Ishikawa (cell line): ENCODE measurements around the gene PAPSS1.

Source experiments
- CEBPB ChIP-seq: IDR thresholded peaks from 2 replicates; pipeline ENCODE4 v1.6.1; 2012
- CREB1 ChIP-seq: IDR thresholded peaks from 2 replicates; pipeline ENCODE4 v1.6.1; 2012; ENCODE audit warnings: low read depth
- EGR1 ChIP-seq: IDR thresholded peaks from 2 replicates; pipeline ENCODE4 v1.6.1; 2012
- EP300 ChIP-seq: IDR thresholded peaks from 2 replicates; pipeline ENCODE4 v1.6.1; 2012; ENCODE audit warnings: borderline replicate concordance
- FOXM1 ChIP-seq: IDR thresholded peaks from 2 replicates; pipeline ENCODE4 v1.6.1; 2012; ENCODE audit warnings: low read depth, borderline replicate concordance
- NFIC ChIP-seq: IDR thresholded peaks from 2 replicates; pipeline ENCODE4 v1.6.1; 2012
- RAD21 ChIP-seq: IDR thresholded peaks from 2 replicates; pipeline ENCODE4 v1.6.1; 2012; ENCODE audit warnings: low read depth
- TAF1 ChIP-seq: IDR thresholded peaks from 2 replicates; pipeline ENCODE4 v1.6.1; 2012; ENCODE audit warnings: low read depth, mild to moderate bottlenecking
- TCF12 ChIP-seq: IDR thresholded peaks from 2 replicates; pipeline ENCODE4 v1.6.1; 2012; ENCODE audit warnings: low read depth
- TEAD4 ChIP-seq: IDR thresholded peaks from 2 replicates; pipeline ENCODE4 v1.6.1; 2012
- USF1 ChIP-seq: IDR thresholded peaks from 2 replicates; pipeline ENCODE4 v1.6.1; 2012
- YY1 ChIP-seq: IDR thresholded peaks from 2 replicates; pipeline ENCODE4 v1.6.1; 2012; ENCODE audit warnings: low read depth
- ZBTB7A ChIP-seq: IDR thresholded peaks from 2 replicates; pipeline ENCODE4 v1.6.1; 2012; ENCODE audit warnings: low read depth
- TF ChIP-seq, protein P1 (sequence below): IDR thresholded peaks from 2 replicates; pipeline ENCODE4 v1.6.1; 2012; ENCODE audit warnings: low read depth, mild to moderate bottlenecking
- TF ChIP-seq, protein P2 (sequence below): IDR thresholded peaks from 2 replicates; pipeline ENCODE4 v1.6.1; 2012

The PAPSS1 gene

DNA sequence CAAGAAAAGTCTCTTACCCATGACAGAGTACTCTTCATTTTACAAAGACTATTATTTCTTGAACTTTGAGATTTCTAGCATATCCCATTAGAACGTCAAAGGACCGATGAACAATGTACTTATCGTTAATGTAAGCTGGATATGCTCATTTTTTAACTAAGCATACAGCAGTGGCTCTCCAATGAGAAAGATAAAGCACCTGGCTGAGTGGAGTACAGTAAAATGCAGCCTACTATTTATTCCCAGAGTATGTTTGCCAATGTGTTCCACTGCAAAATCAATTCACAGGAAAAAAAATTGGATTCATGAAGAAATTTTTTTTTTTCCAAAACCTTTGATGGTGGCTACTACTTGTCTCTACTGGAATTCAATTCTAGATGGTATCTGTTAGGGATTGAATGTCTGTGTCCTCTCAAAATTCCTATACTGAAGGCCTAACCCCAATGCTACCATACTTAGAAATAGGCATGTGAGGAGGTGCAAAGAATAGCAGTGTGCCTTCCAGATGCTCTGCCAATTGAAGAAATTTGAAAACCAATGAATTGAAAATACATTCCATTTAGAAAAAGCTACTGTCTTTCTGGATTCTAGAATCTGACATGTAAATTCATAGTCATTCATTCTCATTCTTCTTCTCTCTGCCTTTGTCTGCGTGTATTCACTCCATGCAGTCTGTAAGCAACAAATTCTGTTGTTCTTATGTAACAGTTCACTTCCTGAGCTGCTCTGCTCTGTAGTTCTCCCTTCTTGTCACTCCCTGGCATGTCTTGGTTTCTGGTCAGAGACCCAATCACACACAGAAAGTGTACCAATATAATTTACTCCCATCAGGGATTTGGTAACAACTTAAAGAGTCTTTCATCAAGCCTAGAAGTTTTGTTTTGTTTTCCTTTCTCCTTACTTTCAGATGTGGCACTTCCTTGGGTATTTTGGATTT, 61.4 kb downstream of the PAPSS1 start:
- TF ChIP-seq, protein P1, sequence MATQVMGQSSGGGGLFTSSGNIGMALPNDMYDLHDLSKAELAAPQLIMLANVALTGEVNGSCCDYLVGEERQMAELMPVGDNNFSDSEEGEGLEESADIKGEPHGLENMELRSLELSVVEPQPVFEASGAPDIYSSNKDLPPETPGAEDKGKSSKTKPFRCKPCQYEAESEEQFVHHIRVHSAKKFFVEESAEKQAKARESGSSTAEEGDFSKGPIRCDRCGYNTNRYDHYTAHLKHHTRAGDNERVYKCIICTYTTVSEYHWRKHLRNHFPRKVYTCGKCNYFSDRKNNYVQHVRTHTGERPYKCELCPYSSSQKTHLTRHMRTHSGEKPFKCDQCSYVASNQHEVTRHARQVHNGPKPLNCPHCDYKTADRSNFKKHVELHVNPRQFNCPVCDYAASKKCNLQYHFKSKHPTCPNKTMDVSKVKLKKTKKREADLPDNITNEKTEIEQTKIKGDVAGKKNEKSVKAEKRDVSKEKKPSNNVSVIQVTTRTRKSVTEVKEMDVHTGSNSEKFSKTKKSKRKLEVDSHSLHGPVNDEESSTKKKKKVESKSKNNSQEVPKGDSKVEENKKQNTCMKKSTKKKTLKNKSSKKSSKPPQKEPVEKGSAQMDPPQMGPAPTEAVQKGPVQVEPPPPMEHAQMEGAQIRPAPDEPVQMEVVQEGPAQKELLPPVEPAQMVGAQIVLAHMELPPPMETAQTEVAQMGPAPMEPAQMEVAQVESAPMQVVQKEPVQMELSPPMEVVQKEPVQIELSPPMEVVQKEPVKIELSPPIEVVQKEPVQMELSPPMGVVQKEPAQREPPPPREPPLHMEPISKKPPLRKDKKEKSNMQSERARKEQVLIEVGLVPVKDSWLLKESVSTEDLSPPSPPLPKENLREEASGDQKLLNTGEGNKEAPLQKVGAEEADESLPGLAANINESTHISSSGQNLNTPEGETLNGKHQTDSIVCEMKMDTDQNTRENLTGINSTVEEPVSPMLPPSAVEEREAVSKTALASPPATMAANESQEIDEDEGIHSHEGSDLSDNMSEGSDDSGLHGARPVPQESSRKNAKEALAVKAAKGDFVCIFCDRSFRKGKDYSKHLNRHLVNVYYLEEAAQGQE, result no peak
- TF ChIP-seq CEBPB (no peak), YY1 (no peak), CREB1 (no peak), TEAD4 (no peak), USF1 (no peak), EP300 (no peak), ZBTB7A (no peak), FOXM1 (no peak), EGR1 (no peak), TCF12 (no peak), TAF1 (no peak), NFIC (no peak), RAD21 (no peak)
- TF ChIP-seq, protein P2, sequence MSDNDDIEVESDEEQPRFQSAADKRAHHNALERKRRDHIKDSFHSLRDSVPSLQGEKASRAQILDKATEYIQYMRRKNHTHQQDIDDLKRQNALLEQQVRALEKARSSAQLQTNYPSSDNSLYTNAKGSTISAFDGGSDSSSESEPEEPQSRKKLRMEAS, result no peak

GRCh38 chr4:107655289-107655688, 64.7 kb downstream of the PAPSS1 start:
- TF ChIP-seq ZBTB7A (no peak), NFIC (no peak), EP300 (no peak), EGR1 (no peak)

GRCh38 chr4:107654694-107655093, 65.3 kb downstream of the PAPSS1 start:
- TF ChIP-seq TEAD4 (0 out of 2 replicates have a peak, but pooled peaks have one; percentile 36), TAF1 (no peak), CREB1 (no peak), ZBTB7A (no peak), YY1 (no peak), CEBPB (peak; percentile 57), NFIC (0 out of 2 replicates have a peak, but pooled peaks have one; percentile 39), EGR1 (no peak), FOXM1 (no peak), TCF12 (peak; percentile 40; the same call in 1 of the 2 replicates), RAD21 (peak; percentile 65), USF1 (0 out of 2 replicates have a peak, but pooled peaks have one; percentile 9), EP300 (no peak)
- TF ChIP-seq, protein P1, result no peak
- TF ChIP-seq, protein P2, result no peak

- TF ChIP-seq USF1 (no peak), FOXM1 (no peak)
Observed at GRCh38 chr4:107650251-107650650, 69.8 kb downstream of the PAPSS1 start.

DNA sequence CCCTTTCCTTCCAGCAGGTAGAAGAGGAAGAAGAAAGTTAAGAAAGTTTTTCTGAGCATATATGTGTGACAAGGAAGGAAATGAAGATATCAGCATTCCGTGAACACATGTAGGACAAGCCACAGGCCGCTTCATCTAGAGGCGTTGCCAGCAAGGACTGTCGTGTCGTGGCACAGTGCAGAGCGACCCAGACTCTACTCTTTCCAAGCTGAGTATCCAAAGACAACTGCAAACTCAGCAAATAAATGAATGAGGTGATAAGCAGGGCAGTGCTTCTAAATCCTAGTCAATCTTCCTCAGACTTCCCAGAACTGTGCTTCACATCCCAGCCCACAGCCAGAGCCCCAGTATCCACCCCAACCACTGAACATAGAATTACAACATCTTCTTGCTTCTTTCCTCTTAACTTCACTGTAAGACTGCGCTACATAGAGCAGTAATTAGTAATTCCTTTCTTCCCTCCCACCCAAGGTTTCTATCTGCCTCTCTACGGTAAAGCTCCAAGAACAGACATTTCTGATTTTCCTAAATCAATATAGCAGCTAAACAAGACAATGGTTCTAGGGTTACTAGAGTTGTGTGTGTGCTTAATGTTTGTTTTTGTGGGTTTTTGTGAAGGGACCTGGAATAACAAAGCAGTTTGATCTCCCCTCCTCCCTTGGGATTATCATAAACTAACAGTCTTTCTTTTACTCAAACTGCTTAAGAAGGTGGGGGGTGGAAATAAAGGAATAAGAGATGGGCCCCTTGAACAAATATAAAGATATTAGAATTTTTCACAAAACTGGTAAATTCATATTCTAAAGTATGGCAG, 71.6 kb downstream of the PAPSS1 start:
- no peak for TF ChIP-seq USF1
- TF ChIP-seq, protein P2, result no peak
- TF ChIP-seq FOXM1, result no peak
- no peak for TF ChIP-seq EP300
- TF ChIP-seq ZBTB7A, result no peak
- TF ChIP-seq CEBPB, result no peak
- TF ChIP-seq, protein P1, result no peak
- no peak for TF ChIP-seq CREB1
- no peak for TF ChIP-seq NFIC
- TF ChIP-seq TEAD4, result no peak
- TF ChIP-seq RAD21, result no peak
- no peak for TF ChIP-seq TAF1
- no peak for TF ChIP-seq TCF12
- TF ChIP-seq EGR1, result no peak
- no peak for TF ChIP-seq YY1
